Femur (tissue), 1 donor: ENCODE data around the gene MRPL41.
A peak's percentile ranks its signal among the peaks of the same experiment; 100 is the strongest.
"Not testable (repeated sequence)": the region's sequence is repeated elsewhere in the genome, so short reads cannot be mapped to it uniquely, and the experiment has no call there.

Experiments
- DNase-seq: peaks from one replicate; pipeline ENCODE4 v3.0.0-alpha.2; 2017

MRPL41 gene

GRCh38 chr9:137522746-137523455 is 28.8 kb upstream of the MRPL41 start:
- DNase-seq: no peak

DNA sequence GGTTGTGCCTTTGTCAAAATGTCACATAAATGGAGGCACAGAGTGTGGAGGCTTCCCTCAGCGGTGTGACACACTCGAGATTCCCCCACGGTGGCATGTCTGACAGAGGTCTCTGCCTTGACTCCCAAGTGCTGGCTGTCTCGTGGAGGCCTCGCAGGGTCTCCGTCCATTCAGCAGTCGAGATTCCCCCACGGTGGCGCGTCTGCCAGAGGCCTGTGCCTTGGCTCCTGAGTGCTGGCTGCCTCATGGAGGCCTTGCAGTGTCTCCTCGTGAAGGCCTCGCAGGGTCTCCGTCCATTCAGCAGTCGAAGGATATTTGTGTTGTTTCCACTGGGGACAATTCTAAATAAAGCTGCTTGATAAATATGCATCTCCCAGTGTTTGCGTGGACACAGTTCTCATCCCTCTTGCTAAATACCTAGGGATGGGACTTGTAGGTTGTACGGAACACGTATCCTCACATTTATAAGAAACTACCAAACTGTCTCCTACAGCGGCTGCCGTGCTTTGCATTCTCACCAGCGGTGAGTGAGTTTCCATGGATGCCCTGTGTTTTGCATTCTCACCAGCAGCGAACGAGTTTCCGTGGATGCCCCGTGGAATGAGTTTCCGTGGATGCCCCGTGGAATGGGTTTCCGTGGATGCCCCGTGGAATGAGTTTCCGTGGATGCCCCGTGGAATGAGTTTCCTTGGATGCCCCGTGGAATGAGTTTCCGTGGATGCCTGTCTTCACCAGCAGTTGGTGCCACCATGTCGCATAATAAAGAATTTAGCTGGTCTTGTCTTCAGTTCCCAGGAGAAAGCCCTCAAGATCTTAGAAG is 27.3 kb upstream of the MRPL41 start:
- DNase-seq: no peak

GRCh38 chr9:137524981-137525317 is 26.7 kb upstream of the MRPL41 start:
- no peak for DNase-seq

DNA sequence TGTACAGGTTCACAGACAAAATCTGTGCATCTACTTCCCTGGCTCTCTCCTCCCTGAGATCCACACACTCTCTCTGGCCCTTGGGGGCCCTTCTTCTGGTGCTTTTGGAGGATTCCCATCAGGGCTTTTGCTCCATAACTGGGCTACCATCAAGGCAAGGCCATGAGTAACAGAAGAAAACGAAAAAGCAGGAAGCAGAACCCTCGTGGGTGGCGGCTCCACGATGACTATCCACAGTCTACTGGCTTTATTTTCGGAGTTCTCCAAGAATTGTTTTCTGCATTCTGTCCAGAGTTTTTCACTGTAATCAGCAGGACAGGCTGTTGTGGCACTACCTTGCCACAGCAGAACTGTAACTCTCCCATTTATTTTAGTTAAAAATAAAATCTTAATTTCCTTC is 21.3 kb upstream of the MRPL41 start:
- no peak for DNase-seq

DNA sequence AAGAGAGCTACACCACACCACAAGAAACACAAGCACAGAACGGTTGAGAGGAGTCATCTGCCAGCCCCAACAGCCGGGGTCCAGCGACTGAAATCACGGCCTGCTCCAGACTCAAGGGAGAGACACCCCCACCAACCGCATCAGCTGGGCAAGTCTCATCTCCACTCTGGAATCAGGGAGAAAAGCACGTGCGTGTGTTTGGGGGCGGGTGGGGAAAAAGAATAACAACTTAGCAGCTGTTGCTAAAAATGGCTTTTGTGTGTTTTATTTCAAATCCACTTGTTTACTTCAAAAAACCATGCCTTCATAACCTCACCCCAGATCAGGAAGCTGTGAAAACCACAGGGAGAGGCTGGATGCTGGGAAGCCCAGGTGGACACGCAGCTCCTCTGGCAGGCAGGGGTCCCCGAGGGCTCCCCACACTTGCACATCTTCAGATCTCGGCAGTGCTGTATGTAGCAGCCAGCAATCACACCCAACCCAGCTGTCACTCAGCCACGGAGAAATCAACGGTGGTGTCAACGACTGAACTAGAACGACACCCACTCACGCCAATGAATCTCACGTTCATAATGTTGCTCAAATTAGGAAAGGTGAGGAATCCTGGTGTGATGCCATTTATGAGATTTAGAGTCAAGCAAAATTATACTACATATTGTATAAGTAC is 20.4 kb upstream of the MRPL41 start:
- peak; percentile 39 for DNase-seq

- not testable (repeated sequence) for DNase-seq
Observed at GRCh38 chr9:137532891-137533468, 18.7 kb upstream of the MRPL41 start.

DNA sequence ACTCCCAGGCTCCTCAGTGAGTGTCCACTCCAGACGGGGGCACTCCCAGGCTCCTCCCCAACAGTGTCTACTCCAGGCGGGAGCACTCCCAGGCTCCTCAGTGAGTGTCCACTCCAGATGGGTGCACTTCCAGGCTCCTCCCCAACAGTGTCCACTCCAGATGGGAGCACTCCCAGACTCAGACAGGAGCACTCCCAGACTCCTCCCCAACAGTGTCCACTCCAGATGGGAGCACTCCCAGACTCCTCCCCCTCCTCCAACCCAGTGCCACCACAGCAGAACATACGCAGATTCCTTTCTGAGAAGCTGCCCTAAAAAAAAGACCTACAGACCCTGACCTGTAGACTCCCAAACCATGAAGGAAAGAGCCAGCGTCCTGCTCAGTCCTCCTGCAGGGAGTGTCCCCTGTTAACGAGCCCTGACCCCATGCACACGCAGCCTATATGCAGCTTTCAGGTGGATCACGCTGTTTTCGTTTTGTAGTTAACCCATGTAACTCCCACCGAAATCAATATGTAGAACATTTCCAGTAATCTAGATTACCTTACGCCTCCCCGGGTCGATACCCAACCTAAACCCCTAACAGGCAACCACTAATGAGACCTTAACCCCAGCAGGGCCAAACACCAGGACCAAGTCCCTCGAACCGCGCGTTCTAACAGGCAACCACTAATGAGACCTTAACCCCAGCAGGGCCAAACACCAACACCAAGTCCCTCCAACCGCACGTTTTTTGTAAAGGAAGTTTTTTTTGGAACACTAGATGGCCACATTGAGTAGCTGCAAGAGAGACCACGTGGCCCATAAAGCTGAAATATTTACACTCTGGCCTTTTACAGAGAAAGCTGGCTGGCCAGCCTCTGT is 17.2 kb upstream of the MRPL41 start:
- DNase-seq: peak; percentile 50

DNA sequence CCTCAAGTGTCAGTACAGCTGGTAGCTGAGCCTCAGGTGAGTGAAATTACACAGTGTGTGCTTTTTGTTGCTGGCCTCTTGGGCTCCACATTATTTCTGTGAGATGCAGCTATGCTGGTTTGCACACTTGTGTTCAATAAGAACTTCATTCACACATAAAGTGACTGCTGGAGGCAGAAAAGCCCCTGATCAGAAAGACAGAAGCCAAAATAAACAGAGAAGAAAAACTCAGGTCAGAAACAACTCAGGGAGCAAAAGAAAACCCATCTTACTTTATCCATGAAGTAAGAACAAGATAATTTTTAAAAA is 16.6 kb upstream of the MRPL41 start:
- DNase-seq: no peak

DNA sequence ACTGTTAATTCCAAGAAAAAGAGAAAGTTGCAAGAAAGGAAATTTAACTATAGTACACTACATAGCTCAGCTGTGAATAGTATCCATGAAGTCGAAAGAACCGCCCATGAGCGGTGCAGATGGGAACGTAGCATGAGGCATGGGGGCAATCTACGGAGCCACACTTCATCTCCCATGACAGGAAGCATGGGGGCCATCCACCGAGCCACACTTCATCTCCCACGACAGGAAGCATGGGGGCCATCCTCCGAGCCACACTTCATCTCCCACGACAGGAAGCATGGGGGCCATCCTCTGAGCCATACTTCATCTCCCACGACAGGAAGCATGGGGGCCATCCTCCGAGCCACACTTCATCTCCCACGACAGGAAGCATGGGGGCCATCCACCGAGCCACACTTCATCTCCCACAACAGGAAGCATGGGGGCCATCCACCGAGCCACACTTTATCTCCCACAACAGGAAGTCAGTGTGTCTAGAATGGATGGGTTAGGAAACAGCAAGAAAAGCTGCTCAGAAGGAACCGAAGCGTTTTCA is 15.0 kb upstream of the MRPL41 start:
- not testable (repeated sequence) for DNase-seq

GRCh38 chr9:137538058-137538457 is 13.6 kb upstream of the MRPL41 start:
- DNase-seq: no peak

- DNase-seq: peak; percentile 17
Observed at GRCh38 chr9:137540536-137540935, 11.1 kb upstream of the MRPL41 start.

DNA sequence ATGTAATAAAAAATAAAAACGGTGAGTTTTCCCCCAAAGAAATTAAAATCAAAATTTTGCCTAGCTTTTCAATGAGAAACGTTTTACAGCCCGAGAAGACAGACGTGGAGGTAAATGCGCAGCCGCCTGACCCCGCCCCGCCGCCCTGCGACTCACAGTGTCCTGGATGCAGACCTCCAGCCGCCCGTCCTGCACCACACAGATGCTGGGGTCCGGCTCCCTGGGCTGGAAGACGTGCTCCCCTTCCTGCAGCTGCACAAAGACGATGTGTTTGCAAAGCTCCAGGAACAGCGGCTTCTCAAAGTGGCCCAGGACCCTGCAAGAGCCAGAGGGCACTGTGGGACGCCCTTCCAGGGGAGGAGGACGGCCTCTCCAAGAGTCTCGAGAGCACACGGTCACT is 9.2 kb upstream of the MRPL41 start:
- no peak for DNase-seq

GRCh38 chr9:137543237-137543963 is 8.3 kb upstream of the MRPL41 start:
- no peak for DNase-seq

DNA sequence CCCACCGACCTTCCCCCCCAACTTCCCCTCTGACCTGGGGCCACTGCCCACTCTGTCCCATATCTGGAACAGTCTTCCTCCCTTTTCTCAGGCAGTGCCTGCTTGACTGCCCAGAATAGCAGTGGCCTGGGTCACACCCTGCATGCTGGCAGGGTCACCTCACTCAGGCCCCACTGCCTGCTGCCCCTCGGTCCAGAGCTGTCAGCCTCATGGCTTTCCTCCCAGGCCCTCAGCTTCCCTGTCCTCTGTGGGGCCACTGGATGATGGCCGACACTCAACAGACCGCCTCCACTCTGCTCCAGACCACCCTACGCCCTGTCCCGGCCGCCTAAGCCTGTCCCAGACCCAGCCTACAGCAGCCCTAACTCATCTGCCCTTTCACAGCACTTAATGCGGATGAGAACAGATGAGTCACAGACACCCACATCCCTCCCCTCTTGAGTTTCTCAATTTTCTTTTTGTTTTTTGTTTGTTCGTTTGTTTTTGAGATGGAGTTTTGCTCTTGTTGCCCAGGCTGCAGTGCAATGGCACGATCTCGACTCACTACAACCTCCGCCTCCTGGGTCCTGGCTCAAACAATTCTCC is 7.4 kb upstream of the MRPL41 start:
- DNase-seq: no peak

GRCh38 chr9:137545123-137545522 is 6.6 kb upstream of the MRPL41 start:
- no peak for DNase-seq

DNA sequence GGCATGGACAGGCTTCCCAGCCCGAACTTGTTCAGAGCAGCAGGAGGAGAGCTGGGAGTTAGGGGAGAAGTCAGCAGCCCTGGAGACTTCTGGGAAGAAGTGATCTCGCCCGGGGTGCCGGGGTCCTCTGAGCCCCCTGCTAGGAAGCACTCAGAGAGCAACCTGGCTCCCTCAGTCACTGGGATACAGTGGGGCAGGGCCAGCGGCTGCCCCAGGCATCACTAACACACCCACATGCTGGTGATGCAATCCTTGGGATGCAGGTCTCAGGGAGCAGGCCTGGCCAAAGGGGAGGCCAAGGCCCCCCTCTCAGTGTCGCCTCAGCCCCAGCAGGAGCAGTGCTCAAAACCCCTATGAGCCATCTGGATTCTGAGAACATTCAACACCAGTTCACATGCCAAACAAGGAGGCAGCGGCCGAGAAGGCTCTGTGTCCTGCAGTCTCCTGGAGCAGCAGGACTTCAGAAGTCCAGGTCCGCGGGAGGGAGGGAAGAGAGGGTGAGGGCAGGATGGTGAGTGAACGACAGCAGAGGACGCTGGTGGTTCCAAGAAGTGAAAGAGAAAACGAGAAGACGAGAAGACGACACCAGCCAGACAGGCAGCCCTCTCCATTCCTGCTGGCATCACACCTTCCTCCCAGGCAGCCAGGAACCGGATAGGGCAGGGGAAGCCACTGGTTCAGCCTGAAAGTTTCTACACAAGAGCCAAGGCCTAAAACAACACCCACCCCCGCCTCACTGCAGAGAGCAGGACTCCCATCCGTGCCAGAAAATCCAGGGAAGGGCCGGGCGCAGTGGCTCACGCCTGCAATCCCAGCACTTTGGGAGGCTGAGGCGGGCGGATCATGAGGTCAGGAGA is 3.8 kb upstream of the MRPL41 start:
- no peak for DNase-seq

DNA sequence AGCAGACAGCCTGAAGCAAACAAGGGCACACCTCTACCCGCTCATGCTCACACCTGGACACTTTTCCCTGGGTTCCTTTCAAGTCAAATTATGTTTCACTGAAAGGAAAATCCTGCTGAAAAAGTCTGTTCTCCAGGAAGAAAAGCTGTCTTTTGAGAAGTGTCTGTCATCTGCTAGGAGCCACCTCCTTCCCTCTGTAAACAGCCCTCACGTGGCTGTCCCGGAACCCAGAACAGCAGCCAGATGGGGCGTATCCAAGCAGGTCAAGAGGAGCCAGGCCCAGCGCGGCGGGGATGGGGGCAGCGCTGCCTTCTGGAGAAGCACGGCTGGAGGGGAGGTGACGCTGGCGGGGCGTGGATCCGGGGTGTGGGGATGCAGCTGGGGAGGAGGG is 1.5 kb upstream of the MRPL41 start, which contains the start of gene PNPLA7:
PNPLA7 (minus strand) TSS at position 172 of the 391 bp plus-strand sequence. CDS start 205 bp downstream, outside the sequence.
- DNase-seq: peak; percentile 89

DNA sequence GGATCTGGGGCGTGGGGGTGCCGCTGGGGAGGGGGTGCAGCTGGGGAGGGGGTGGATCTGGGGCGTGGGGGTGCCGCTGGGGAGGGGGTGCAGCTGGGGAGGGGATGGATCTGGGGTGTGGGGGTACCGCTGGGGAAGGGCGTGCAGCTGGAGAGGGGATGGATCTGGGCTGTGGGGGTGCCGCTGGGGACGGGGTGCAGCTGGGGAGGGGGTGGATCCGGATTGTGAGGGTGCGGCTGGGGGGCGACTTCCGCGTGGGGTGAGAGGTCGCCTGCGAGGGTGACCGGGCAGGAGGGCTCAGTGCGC is 768 bp upstream of the MRPL41 start:
- DNase-seq: not testable (repeated sequence)

GRCh38 chr9:137552022-137552768 is 516 bp downstream of the MRPL41 start:
- DNase-seq: no peak

DNA sequence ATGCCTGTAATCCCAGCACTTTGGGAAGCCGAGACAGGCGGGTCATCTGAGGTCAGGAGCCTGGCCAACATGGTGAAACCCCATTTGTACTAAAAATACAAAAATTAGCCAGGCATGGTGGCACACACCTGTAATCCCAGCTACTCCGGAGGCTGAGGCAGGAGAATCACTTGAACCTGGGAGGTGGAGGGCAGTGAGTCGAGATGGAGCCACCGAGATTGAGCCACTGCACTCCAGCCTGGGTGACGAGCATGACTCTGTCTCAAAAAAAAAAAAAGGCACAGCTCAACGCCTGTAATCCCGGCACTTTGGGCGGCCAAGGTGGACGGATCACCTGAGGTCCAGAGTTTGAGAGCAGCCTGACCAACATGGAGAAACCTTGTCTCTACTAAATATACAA is 2.0 kb downstream of the MRPL41 start:
- DNase-seq: not testable (repeated sequence)
